ENCODE data around the gene C7.

- TF ChIP-seq CTCF (IDR thresholded peaks at IDR 0.05), result no peak
- no peak for TF ChIP-seq POLR2A (IDR thresholded peaks at IDR 0.05)
Measured at GRCh38 chr5:40958811-40959210, 49.5 kb downstream of the C7 start.

Data from body of pancreas (tissue), 4 donors.